Fibroblast of lung (primary cell): Measurements from ENCODE around the gene MLXIP. TPM values are rescaled to one million over a fixed set of nuclear protein-coding genes. Genes with fewer than 3 reads are reported as not detected.
"Not testable (repeated sequence)": the region's sequence is repeated elsewhere in the genome, so short reads cannot be mapped to it uniquely, and the experiment has no call there.

Experiments
- DNase-seq, 2 donors: peaks; one replicate each; pipeline versions ENCODE4 v3.0.0 to v3.0.0-alpha.2; 2010; ENCODE audit warnings: low read depth in 2 of 2
- H2AFZ ChIP-seq: 2 replicates; pipeline ENCODE4 v1.5.1; 2012; ENCODE audit warnings: low read length, control low read depth, inconsistent platforms
- H3K27ac ChIP-seq: 2 replicates; pipeline ENCODE4 v1.5.1; 2011; ENCODE audit warnings: low read length, control low read depth; ENCODE audit not compliant: insufficient read depth
- H3K27me3 ChIP-seq: 2 replicates; pipeline ENCODE4 v1.5.1; 2011; ENCODE audit warnings: mild to moderate bottlenecking, low read length; ENCODE audit not compliant: control insufficient read depth, insufficient read depth
- H3K36me3 ChIP-seq: 2 replicates; pipeline ENCODE4 v1.5.1; 2011; ENCODE audit warnings: low read length; ENCODE audit not compliant: control insufficient read depth, insufficient read depth
- H3K4me1 ChIP-seq: 2 replicates; pipeline ENCODE4 v1.5.1; 2011; ENCODE audit warnings: low read length; ENCODE audit not compliant: control insufficient read depth, insufficient read depth; ENCODE audit errors: extremely low read depth
- H3K4me2 ChIP-seq: 2 replicates; pipeline ENCODE4 v1.5.1; 2011; ENCODE audit warnings: low read length, control low read depth; ENCODE audit not compliant: insufficient read depth; ENCODE audit errors: extremely low read depth
- H3K4me3 ChIP-seq, 4 experiments: fragments of 200-600 bp in 1 of 4; sonication (generic) in 1 of 4; replicated peaks in 1 of 4; 2 replicates each; pipeline ENCODE4 v1.5.1; 2011 to 2016; ENCODE audit warnings: low read length in 4 of 4, low read depth in 3 of 4, mild to moderate bottlenecking in 3 of 4, control low read depth in 2 of 4, inconsistent platforms in 1 of 4, mixed read lengths in 1 of 4; ENCODE audit not compliant: insufficient read depth in 1 of 4; ENCODE audit errors: control extremely low read depth in 1 of 4
- H3K79me2 ChIP-seq: 2 replicates; pipeline ENCODE4 v1.5.1; 2012; ENCODE audit warnings: mild to moderate bottlenecking, low read length, inconsistent platforms; ENCODE audit not compliant: control insufficient read depth, insufficient read depth
- H3K9ac ChIP-seq: 2 replicates; pipeline ENCODE4 v1.5.1; 2011; ENCODE audit warnings: mild to moderate bottlenecking, low read length, control low read depth; ENCODE audit not compliant: insufficient read depth
- H3K9me3 ChIP-seq: 2 replicates; pipeline ENCODE4 v1.5.1; 2012; ENCODE audit warnings: low read depth, low read length; ENCODE audit not compliant: control insufficient read depth, insufficient read depth
- H4K20me1 ChIP-seq: 2 replicates; pipeline ENCODE4 v1.5.1; 2011; ENCODE audit warnings: low read length; ENCODE audit not compliant: control insufficient read depth, insufficient read depth; ENCODE audit errors: extremely low read depth
- EZH2 ChIP-seq: IDR thresholded peaks from 2 replicates; pipeline ENCODE4 v1.5.1; 2012; ENCODE audit warnings: low read length, control low read depth, mild to moderate bottlenecking; ENCODE audit errors: missing control alignments
- polyA plus RNA-seq, 2 donors: library from polyadenylated mRNA; depleted of rRNA in 1 of 2; stranded (reverse) in 1 of 2; unstranded in 1 of 2; fragments of >200 nt; gene quantifications; 2 replicates each; pipeline ENCODE4 v1.2.1, GENCODE V29; 2011 to 2012; ENCODE audit warnings: missing spikeins in 1 of 2
- total RNA-seq: library from RNA; depleted of rRNA; stranded (reverse); fragments of >200 nt; gene quantifications from 2 replicates; pipeline ENCODE4 v1.2.1, GENCODE V29; 2014
- TF ChIP-seq, protein P1 (sequence below), 2 donors: IDR thresholded peaks in 1 of 2; conservative IDR thresholded peaks in 1 of 2; 1 replicate in 1 of 2; 2 replicates in 1 of 2; pipeline ENCODE4 v1.5.1; 2011 to 2012; ENCODE audit warnings: low read length in 2 of 2, control low read depth in 1 of 2, inconsistent platforms in 1 of 2, low read depth in 1 of 2, mild to moderate bottlenecking in 1 of 2

The MLXIP gene
- total and polyA plus RNA-seq, 2 donors (not counting 1 experiment from before 2014, with no cell fraction given) = 6.6 to 17.0 TPM

DNA sequence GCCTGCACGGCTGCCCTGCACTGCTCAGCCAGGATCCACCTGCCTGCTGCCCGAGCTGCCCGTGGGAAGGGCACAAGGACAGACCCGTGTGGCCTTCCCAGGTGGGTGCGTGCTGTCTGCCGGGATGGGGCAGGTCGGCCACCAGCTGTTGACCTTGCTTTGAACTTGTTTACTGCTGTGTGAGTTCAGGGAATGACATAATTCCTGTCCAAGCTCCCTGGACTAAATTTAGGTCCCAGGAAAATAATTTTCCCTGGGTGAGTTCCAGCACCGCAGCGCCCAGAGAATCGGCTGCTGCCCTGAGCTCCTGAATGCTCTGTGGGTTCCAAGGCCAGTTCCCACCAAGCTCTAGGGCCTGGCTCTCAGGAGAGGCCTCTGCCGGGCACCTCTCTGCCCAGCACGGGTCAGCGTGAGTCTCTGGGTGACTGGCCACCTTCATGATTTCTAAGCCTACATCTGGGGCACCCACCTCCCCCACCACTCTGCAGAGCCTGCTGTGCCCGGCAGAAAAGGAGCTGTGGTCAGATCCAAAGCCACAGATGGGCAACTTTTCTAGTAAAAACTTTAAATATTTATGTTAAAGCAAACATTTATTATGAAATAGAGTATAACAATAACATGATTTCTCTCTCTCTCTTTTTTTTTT is 27.2 kb upstream of the MLXIP start:
- H3K4me1 ChIP-seq = no peaks in the 10 kb centered on the region
- no peaks in the 10 kb centered on the region for H3K9me3 ChIP-seq
- no peak overlapping the region for H3K9ac ChIP-seq
- no peak overlapping the region for H3K4me3 ChIP-seq
- no peaks in the 10 kb centered on the region for H3K36me3 ChIP-seq
- no peak overlapping the region for H3K4me2 ChIP-seq
- no peak for TF ChIP-seq EZH2
- TF ChIP-seq, protein P1, sequence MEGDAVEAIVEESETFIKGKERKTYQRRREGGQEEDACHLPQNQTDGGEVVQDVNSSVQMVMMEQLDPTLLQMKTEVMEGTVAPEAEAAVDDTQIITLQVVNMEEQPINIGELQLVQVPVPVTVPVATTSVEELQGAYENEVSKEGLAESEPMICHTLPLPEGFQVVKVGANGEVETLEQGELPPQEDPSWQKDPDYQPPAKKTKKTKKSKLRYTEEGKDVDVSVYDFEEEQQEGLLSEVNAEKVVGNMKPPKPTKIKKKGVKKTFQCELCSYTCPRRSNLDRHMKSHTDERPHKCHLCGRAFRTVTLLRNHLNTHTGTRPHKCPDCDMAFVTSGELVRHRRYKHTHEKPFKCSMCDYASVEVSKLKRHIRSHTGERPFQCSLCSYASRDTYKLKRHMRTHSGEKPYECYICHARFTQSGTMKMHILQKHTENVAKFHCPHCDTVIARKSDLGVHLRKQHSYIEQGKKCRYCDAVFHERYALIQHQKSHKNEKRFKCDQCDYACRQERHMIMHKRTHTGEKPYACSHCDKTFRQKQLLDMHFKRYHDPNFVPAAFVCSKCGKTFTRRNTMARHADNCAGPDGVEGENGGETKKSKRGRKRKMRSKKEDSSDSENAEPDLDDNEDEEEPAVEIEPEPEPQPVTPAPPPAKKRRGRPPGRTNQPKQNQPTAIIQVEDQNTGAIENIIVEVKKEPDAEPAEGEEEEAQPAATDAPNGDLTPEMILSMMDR (conservative IDR thresholded peaks at IDR 0.05 in 1 of 2, IDR thresholded peaks at IDR 0.05 in 1 of 2; ENCODE audit: low read depth in 1 of 2, low read length in 2 of 2) = no peak
- no peak overlapping the region for H2AFZ ChIP-seq
- no peaks in the 10 kb centered on the region for H3K27me3 ChIP-seq
- DNase-seq = peak in 1 of 2 donors; percentile 61
- no peak overlapping the region for H3K27ac ChIP-seq
- no peaks in the 10 kb centered on the region for H4K20me1 ChIP-seq
- no peaks in the 10 kb centered on the region for H3K79me2 ChIP-seq

DNA sequence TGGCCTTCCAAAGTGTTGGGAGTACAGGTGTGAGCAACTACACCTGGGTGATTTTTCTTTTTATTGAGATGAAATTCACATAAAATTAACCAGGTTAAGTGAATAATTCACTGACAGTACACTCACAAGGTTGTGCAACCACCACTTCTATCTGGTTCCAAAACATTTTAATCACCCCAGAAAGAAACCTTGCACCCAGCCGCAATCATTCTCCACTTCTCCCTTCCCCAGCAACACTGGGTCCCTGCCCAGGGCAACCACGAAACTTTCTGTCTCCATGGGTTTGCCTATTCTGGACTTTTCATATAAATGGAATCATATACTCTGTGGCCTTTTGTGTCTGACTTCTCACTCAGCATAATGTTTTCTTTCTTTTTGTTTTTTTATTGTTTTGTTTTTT is 26.3 kb upstream of the MLXIP start:
- Histone ChIP-seq H3K9me3 (no peaks in the 10 kb centered on the region), H3K27ac (no peak overlapping the region), H3K4me1 (no peaks in the 10 kb centered on the region), H3K36me3 (no peaks in the 10 kb centered on the region), H3K9ac (no peak overlapping the region), H4K20me1 (no peaks in the 10 kb centered on the region), H3K4me2 (no peak overlapping the region), H3K27me3 (no peaks in the 10 kb centered on the region), H2AFZ (no peak overlapping the region), H3K79me2 (no peaks in the 10 kb centered on the region), H3K4me3 (no peak overlapping the region)
- TF ChIP-seq, protein P1 (conservative IDR thresholded peaks at IDR 0.05 in 1 of 2, IDR thresholded peaks at IDR 0.05 in 1 of 2; ENCODE audit: low read depth in 1 of 2, low read length in 2 of 2) = no peak
- TF ChIP-seq EZH2 = no peak
- DNase-seq = peak; percentile 48 to 54

DNA sequence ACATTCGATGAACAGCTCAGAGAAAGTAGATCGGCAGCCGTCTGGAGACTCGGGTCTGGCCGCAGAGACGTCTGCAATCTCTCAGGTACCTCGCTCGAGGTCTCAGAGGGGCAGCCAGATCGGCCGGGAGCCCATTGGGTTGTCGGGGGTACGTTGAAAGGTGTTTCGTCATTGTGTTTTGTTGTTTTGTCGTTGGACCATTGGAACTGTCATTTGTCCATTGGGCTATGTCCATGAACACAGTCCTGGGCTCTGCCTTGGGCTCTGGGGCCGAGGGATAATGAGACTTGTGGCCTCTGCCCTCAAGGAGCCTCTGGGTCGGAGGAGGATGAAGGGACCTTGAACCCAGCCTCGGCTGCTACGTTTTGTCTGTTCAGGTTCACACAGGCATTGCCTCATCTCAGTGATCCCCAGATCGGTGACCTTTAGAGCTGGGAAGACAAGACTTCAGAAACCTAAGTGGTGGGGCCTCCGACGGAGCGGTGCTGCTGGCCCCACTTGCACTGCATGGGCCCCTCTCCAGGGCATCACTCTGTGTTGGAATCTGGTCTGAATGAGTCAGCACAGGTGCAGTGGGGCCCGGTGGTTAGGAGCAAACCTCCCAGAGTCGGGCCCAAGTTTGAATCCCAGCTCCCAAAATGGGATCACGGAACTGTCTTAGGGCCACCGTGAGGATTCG is 23.6 kb upstream of the MLXIP start:
- Histone ChIP-seq H3K4me1 (peaks cover under 1% of the 10 kb centered on the region), H3K9me3 (no peaks in the 10 kb centered on the region), H3K9ac (no peak overlapping the region), H3K27me3 (no peaks in the 10 kb centered on the region), H3K79me2 (no peaks in the 10 kb centered on the region), H4K20me1 (no peaks in the 10 kb centered on the region), H3K27ac (no peak overlapping the region), H3K4me3 (no peak overlapping the region), H2AFZ (no peak overlapping the region), H3K36me3 (no peaks in the 10 kb centered on the region), H3K4me2 (no peak overlapping the region)
- no peak for DNase-seq
- TF ChIP-seq, protein P1 (conservative IDR thresholded peaks at IDR 0.05 in 1 of 2, IDR thresholded peaks at IDR 0.05 in 1 of 2; ENCODE audit: low read depth in 1 of 2, low read length in 2 of 2) = no peak
- TF ChIP-seq EZH2 = no peak

DNA sequence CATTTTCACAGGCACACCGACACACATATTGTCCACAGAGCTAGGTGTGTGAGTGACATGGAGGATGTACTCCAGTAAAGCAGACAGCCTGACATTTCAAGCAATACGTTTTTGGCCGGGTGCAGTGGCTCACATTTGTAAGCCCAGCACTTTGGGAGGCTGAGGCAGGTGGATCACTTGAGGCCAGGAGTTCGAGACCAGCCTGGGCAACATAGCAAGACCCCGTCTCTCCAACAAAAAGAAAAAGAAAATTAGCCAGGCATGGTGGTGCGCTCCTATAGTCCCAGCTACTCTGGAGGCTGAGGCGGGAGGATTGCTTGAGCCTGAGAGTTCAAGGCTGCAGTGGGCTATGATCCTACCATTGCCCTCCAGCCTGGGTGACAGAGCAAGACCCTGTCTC is 22.1 kb upstream of the MLXIP start:
- not testable (repeated sequence) for H3K9ac ChIP-seq, H3K27ac ChIP-seq, H3K79me2 ChIP-seq, H3K27me3 ChIP-seq, H3K4me3 ChIP-seq, H3K4me1 ChIP-seq, H2AFZ ChIP-seq, H3K36me3 ChIP-seq, H4K20me1 ChIP-seq, DNase-seq, H3K4me2 ChIP-seq, H3K9me3 ChIP-seq
